Measurements from ENCODE around the gene LIPG. TPM values are rescaled to one million over a fixed set of nuclear protein-coding genes. Genes with fewer than 3 reads are reported as not detected.

Gene LIPG
- total RNA-seq, 1 donor from 2014 or later = 0.88 TPM

DNA sequence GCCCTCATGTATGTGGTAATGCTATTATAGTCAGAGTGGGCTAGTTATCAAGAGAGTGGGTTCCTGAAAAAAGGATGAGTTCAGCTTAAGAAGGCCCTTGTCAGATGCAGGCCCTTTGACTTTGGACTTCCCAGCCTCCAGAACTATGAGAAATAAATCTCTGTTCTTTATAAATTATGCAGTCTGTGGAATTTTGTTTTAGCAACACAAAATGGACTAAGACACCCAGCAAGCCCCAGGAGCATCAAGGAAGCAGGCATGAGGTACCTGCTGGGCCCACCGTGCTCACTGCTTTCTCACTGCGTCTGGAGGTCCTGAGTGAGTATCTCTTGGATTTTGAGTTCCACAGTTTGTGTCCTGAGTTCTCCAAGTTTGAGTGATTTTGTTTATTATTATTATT, 35.9 kb upstream of the LIPG start:
- peaks cover 15% of the 10 kb centered on the region for H3K27me3 Mint-ChIP-seq (ENCODE audit: insufficient read depth)
- no peak for DNase-seq (ENCODE audit: low spot score)
- H3K27ac Mint-ChIP-seq = no peak overlapping the region
- no peaks in the 10 kb centered on the region for H3K36me3 Mint-ChIP-seq (ENCODE audit: low read depth)
- H3K4me1 Mint-ChIP-seq (ENCODE audit: low read depth) = no peaks in the 10 kb centered on the region
- no peaks in the 10 kb centered on the region for H3K9me3 Mint-ChIP-seq
- intact Hi-C loops (cut with micrococcal nuclease) = no loop called here
- no peak overlapping the region for H3K4me3 Mint-ChIP-seq

DNA sequence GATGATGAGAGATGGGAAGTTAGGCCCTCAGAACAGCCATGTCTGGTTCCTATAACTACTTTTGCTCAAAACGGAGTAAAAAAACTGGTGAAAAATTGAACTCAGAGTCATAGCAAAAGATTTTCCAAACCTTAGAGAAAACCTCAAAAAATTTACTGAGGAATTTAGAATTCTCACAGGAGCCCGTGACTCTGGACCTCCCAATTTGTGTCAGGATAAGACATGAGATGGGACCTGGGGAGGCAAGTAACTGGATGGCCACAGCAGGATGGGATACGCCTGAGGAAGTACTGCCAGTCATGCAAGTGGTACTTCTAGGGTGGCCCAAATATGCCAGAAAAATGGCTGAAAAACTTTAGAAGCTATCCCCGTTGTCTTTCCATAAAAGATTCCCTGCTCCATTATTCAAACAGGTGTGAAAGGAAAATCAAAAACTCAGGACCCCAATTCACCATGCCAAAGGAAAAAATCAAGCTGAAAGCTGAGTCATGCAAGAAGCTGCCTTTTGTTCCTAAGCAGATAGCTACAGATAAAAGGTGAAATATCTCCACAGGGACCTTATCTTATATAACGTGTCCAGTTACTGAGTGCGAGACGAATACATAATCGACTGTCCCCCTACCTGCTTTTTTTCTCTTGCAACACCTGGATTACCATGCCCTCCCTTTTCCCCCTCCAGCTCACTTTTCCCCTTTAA, 34.1 kb upstream of the LIPG start:
- no peak overlapping the region for H3K27ac Mint-ChIP-seq
- H3K4me3 Mint-ChIP-seq = no peak overlapping the region
- DNase-seq (ENCODE audit: low spot score) = no peak
- H3K27me3 Mint-ChIP-seq (ENCODE audit: insufficient read depth) = peaks cover 19% of the 10 kb centered on the region
- intact Hi-C loops (cut with micrococcal nuclease) = no loop called here
- H3K9me3 Mint-ChIP-seq = no peaks in the 10 kb centered on the region
- H3K4me1 Mint-ChIP-seq (ENCODE audit: low read depth) = no peaks in the 10 kb centered on the region
- no peaks in the 10 kb centered on the region for H3K36me3 Mint-ChIP-seq (ENCODE audit: low read depth)

DNA sequence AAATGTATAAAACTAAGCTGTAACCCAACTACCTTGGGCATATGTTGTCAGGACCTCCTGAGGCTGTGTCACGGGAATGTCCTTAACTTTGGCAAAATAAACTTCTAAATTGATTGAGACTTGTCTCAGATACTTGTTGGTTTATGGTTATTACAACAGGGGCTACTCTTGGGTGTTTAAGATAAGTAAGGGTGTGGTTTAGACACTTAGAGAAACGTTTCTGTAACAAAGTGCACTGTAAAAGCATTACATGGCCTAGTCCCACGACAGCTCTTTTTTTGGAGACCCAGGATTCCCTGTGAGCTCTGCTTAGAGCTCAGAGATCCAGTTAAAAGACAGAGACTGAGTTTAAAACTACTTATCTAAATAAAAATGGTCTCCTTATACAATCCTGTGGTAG, 32.3 kb upstream of the LIPG start:
- Mint-ChIP-seq H3K27me3 (ENCODE audit: insufficient read depth) (peaks cover 21% of the 10 kb centered on the region), H3K9me3 (no peaks in the 10 kb centered on the region), H3K4me3 (no peak overlapping the region), H3K4me1 (ENCODE audit: low read depth) (no peaks in the 10 kb centered on the region), H3K27ac (no peak overlapping the region), H3K36me3 (ENCODE audit: low read depth) (no peaks in the 10 kb centered on the region)
- intact Hi-C loops (cut with micrococcal nuclease) = no loop called here
- no peak for DNase-seq (ENCODE audit: low spot score)

DNA sequence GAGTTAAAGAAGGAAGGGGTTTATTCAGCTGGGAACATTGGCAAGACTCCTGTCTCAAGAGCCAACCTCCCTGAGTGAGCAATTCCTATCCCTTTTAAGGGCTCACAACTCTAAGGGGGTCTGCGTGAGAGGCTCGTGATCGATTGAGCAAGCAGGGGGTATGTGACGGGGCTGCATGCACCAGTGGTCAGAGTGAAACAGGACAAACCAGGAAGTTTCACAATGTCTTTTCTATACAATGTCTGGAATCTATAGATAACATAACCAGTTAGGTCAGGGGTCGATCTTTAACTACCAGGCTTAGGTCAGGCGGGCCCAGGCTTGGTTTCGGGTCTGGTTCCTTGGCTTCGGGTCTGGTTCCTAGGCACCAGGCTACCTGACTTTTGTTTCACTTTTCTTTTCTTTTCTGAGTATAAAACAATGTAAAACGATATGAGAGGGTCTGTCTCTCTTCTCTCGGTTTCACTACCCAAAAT, 30.1 kb upstream of the LIPG start:
- Mint-ChIP-seq H3K9me3 (no peaks in the 10 kb centered on the region), H3K4me3 (no peak overlapping the region), H3K36me3 (ENCODE audit: low read depth) (no peaks in the 10 kb centered on the region), H3K4me1 (ENCODE audit: low read depth) (no peaks in the 10 kb centered on the region), H3K27ac (no peak overlapping the region), H3K27me3 (ENCODE audit: insufficient read depth) (peaks cover 30% of the 10 kb centered on the region)
- DNase-seq (ENCODE audit: low spot score) = no peak
- intact Hi-C loops (cut with micrococcal nuclease) = no loop called here

DNA sequence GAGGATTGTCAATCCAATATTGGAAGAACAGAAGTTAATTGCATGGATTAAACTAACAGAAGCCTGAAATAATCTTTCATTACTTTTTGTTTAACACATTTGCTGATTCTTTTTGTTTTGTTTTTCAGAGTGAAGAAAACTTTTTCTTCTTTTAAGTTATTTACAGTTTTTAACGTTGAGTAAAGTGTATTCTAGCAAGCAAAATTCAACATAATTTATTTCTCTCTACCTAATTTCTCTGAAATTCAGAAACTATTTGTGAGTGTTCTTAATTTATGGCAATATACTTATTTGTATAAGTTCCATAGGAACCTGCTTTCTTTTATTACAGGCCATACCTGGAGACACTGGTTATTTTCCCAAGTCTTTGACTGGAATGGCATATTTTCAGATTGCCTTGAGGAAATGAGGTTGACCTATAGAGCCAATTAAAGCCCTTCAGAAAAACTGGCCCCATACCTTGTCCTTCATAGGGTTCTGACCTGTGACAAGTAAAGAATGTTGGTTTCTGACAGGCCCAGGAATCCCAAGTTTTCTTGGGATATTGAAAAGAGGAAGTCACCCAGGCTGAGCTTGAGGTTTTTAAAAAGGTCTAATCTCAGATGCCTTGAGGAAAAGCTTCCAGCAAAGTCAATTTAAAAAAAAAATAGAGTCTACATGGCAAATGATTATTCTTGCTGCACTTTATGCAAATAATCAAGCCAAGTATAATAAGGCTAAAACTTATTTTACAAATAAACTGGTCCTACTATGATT, 26.8 kb upstream of the LIPG start:
- no peaks in the 10 kb centered on the region for H3K36me3 Mint-ChIP-seq (ENCODE audit: low read depth)
- no peak overlapping the region for H3K27ac Mint-ChIP-seq
- no peak overlapping the region for H3K4me3 Mint-ChIP-seq
- no peaks in the 10 kb centered on the region for H3K9me3 Mint-ChIP-seq
- no peak for DNase-seq (ENCODE audit: low spot score)
- intact Hi-C loops (cut with micrococcal nuclease) = no loop called here
- H3K4me1 Mint-ChIP-seq (ENCODE audit: low read depth) = no peaks in the 10 kb centered on the region
- peaks cover 20% of the 10 kb centered on the region for H3K27me3 Mint-ChIP-seq (ENCODE audit: insufficient read depth)

DNA sequence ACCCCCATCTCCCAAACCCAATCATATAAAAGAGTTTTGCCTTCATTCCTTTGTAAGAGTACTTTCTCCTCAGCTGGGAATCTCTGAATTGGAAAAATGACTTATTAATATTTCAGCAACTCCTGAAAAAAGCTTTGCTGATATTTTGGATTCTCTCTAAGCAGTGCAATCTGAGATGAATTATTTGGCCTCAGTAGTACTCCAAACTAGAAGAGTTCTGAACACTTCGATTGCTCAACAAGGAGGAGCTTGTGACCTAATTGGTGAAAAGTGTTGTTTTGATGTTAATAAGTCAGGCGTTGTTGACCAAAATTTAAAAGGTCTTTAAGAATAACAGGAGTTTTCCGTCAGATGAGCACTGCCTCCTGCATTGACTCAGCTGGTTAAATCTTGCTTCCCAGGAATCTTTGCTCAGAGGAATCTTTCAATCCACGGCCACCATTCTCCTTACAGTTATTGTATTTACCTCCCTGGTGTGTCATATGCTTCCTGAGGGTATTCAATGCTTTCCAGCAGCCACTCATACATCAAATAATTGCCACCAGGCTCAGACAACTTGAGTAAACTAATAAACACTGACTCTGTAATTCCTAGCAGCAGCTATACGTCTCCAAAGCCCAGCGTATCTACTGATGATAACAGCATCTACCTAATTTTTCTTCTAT, 24.5 kb upstream of the LIPG start:
- Mint-ChIP-seq H3K4me3 (no peak overlapping the region), H3K4me1 (ENCODE audit: low read depth) (no peaks in the 10 kb centered on the region), H3K27ac (no peak overlapping the region), H3K36me3 (ENCODE audit: low read depth) (no peaks in the 10 kb centered on the region), H3K27me3 (ENCODE audit: insufficient read depth) (peaks cover 22% of the 10 kb centered on the region), H3K9me3 (no peaks in the 10 kb centered on the region)
- intact Hi-C loops (cut with micrococcal nuclease) = no loop called here
- DNase-seq (ENCODE audit: low spot score) = no peak

DNA sequence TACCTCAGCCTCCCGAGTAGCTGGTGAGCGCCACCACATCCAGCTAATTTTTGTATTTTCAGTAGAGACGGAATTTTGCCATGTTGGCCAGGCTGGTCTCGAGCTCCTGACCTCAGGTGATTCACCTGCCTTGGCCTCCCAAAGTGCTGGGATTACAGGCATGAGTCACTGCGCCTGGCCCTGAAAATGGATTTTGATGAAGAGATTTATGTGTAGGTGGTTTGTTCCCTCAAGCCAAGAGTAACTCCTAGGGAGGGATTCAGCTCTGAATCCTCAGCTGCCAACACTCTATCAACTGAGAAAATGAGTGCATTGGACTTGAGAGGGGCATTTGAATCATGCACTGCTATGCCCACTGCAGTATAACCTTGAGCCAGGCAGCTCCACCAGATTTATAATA, 17.5 kb upstream of the LIPG start:
- H3K36me3 Mint-ChIP-seq (ENCODE audit: low read depth) = no peaks in the 10 kb centered on the region
- no peaks in the 10 kb centered on the region for H3K9me3 Mint-ChIP-seq
- peaks cover 13% of the 10 kb centered on the region for H3K27me3 Mint-ChIP-seq (ENCODE audit: insufficient read depth)
- H3K27ac Mint-ChIP-seq = no peak overlapping the region
- H3K4me1 Mint-ChIP-seq (ENCODE audit: low read depth) = no peaks in the 10 kb centered on the region
- no peak overlapping the region for H3K4me3 Mint-ChIP-seq
- intact Hi-C loops (cut with micrococcal nuclease) = no loop called here
- DNase-seq (ENCODE audit: low spot score) = no peak

DNA sequence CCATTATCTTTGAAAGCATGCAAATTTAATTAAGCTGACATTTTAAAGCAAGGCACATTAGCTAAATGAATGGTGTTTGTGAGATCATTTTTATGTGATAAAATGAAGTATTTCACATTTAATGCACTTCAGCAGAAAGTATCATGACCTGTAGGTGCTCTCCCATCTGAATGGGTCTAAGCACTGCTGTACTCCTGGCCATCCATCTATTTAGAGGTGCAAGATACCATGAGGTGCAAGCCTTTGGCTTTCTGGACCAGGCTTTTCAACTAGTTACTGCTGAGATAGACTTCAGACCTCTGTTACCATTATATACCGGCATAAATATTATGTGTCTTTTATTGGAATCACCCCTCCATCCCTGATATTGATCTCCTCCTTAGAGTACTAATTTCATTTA, 15.6 kb upstream of the LIPG start:
- no peak for DNase-seq (ENCODE audit: low spot score)
- H3K4me3 Mint-ChIP-seq = no peak overlapping the region
- no peak overlapping the region for H3K27ac Mint-ChIP-seq
- intact Hi-C loops (cut with micrococcal nuclease) = no loop called here
- H3K36me3 Mint-ChIP-seq (ENCODE audit: low read depth) = no peaks in the 10 kb centered on the region
- peaks cover 14% of the 10 kb centered on the region for H3K27me3 Mint-ChIP-seq (ENCODE audit: insufficient read depth)
- H3K9me3 Mint-ChIP-seq = no peaks in the 10 kb centered on the region
- H3K4me1 Mint-ChIP-seq (ENCODE audit: low read depth) = no peaks in the 10 kb centered on the region

DNA sequence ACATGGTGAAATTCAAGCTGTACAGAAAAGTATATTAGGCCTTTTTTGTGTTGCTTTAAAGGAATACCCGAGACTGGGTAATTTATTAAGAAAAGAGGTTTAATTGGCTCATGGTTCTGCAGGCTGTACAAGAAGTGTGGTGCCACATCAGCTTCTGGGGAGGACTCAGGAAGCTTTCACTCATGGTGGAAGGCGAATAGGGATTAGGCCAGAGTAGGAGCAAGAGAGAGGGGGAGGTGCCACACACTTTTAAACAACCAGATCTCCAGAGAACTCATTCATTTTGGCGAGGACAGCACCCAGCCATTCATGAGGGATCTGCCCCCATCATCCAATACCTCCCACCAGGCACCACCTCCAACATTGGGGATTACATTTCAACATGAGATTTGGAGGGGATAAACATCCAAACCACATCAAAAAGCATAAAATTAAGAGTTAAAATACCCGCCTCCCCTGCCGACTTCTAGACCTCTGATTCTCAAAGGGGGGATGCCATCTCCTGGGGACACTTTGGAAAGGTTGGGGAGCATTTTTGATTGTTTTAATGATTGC, 15.1 kb upstream of the LIPG start:
- H3K36me3 Mint-ChIP-seq (ENCODE audit: low read depth) = no peaks in the 10 kb centered on the region
- no peaks in the 10 kb centered on the region for H3K9me3 Mint-ChIP-seq
- H3K4me3 Mint-ChIP-seq = no peak overlapping the region

DNA sequence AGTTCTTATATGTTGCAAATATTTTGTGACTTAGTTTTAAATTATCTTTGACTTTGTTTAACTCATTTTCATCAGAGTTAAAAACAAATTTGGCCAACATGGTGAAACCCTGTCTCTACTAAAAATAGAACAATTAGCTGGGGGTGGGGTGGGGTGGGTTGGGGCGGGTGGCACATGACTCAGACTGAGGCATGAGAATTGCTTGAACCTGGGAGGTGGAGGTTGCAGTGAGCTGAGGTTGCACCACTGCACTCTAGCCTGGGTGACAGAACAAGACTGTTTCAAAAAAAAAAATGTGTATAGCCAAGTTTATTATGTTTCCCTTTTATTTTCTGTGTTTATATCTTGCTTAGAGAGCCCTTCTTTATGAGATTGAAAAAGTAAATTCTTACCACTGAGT, 14.2 kb upstream of the LIPG start:
- Mint-ChIP-seq H3K4me3 (no peak overlapping the region), H3K9me3 (no peaks in the 10 kb centered on the region), H3K27me3 (ENCODE audit: insufficient read depth) (peaks cover 16% of the 10 kb centered on the region), H3K36me3 (ENCODE audit: low read depth) (no peaks in the 10 kb centered on the region), H3K4me1 (ENCODE audit: low read depth) (no peaks in the 10 kb centered on the region), H3K27ac (no peak overlapping the region)
- intact Hi-C loops (cut with micrococcal nuclease) = no loop called here
- DNase-seq (ENCODE audit: low spot score) = no peak

More for the DNA sequence above, 15.1 kb upstream of the LIPG start:
- intact Hi-C loops (cut with micrococcal nuclease) = no loop called here
- DNase-seq (ENCODE audit: low spot score) = no peak
- peaks cover 15% of the 10 kb centered on the region for H3K27me3 Mint-ChIP-seq (ENCODE audit: insufficient read depth)
- no peaks in the 10 kb centered on the region for H3K4me1 Mint-ChIP-seq (ENCODE audit: low read depth)
- H3K27ac Mint-ChIP-seq = no peak overlapping the region

DNA sequence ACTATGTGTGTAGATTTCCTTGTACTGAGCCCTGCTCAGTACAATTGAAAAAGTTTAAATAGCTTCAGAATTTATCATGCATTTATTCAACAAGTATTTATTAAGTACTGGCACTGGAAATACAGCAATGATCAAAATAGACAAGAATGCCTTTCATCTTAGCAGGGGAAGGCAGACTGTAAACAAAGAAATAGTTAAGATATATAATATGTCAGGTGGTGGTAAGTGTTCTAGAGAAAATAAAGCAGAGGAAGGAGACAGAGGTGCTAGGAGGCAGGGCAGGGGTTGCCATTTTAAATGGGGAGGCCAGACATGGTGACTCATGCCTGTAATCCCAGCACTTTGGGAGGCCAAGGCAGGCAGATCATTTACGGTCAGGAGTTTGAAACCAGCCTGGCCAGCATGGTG, 13.6 kb upstream of the LIPG start:
- DNase-seq (ENCODE audit: low spot score) = no peak
- Mint-ChIP-seq H3K4me1 (ENCODE audit: low read depth) (no peaks in the 10 kb centered on the region), H3K27ac (no peak overlapping the region), H3K9me3 (no peaks in the 10 kb centered on the region), H3K36me3 (ENCODE audit: low read depth) (no peaks in the 10 kb centered on the region), H3K4me3 (no peak overlapping the region), H3K27me3 (ENCODE audit: insufficient read depth) (peaks cover 18% of the 10 kb centered on the region)
- intact Hi-C loops (cut with micrococcal nuclease) = no loop called here

DNA sequence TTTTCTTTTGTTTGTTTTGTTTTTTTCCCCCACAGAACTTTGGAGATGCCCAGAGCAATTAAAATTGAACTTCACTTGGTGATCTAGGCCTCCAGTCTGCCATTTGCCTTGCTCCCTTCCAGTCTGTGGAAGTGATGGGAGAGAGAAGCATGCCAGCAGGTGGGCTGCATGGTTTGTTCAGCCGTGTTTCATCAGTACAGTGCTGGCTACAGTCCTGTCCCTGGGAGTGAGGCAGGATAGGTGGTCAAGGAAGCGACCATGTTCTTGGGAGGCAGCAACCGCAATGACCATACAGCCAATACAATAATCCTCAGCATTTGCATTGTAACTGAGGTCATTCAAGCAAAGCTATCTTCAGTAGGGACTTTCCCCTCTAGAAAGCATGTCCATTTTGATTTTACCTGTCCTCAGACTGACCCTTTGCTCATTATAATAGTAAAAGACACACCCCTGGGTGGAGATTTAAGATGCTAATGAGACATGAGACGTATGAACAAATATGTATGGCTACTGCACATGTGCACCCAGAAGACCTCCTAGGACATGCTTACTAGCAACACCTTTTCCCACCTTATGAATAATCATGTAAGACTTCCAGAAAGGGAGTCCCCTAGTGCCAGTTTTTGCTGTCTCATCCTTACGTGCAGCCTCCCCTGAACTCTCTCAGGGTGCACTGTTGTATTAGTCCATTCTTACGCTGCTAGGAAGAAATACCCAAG, 11.1 kb upstream of the LIPG start:
- Mint-ChIP-seq H3K9me3 (no peaks in the 10 kb centered on the region), H3K27ac (no peak overlapping the region), H3K27me3 (ENCODE audit: insufficient read depth) (peaks cover 24% of the 10 kb centered on the region), H3K4me1 (ENCODE audit: low read depth) (no peaks in the 10 kb centered on the region), H3K4me3 (no peak overlapping the region), H3K36me3 (ENCODE audit: low read depth) (no peaks in the 10 kb centered on the region)
- intact Hi-C loops (cut with micrococcal nuclease) = no loop called here
- no peak for DNase-seq (ENCODE audit: low spot score)

Measured in activated T-helper 1 cell treated with anti-CD3 and anti-CD28 coated beads, Interleukin-12 subunit alpha, Interleukin-12 subunit beta, Interleukin-2, Interleukin-4 antibody, amounts not matched to agents 30 ng/mL and 10 ng/mL and 1 ng/mL, durations not matched to agents 14 hours and 24 hours and 36 hours (primary cell).